SU-DHL-6 (cell line): Measurements from ENCODE around the gene RNF8.

Experiments
- H2AFZ ChIP-seq: fragments of 200-600 bp; sonication (generic); 2 replicates; pipeline ENCODE4 v1.6.1; 2014; ENCODE audit warnings: low read depth, mild to moderate bottlenecking, moderate library complexity, mixed read lengths, antibody characterized with exemption, low read length; ENCODE audit not compliant: severe bottlenecking
- H3F3A ChIP-seq: fragments of 200-600 bp; shearing (Covaris generic); 2 replicates; pipeline ENCODE4 v1.6.0; 2016; ENCODE audit warnings: antibody characterized with exemption, mild to moderate bottlenecking; ENCODE audit not compliant: insufficient read depth
- H3K27ac ChIP-seq: fragments of 200-600 bp; sonication (generic); 2 replicates; pipeline ENCODE4 v1.5.1; 2016; ENCODE audit warnings: low read depth, mild to moderate bottlenecking, low read length, moderate library complexity, mixed read lengths
- H3K27me3 ChIP-seq: fragments of 200-600 bp; sonication (generic), shearing (Covaris generic); 2 replicates; pipeline ENCODE4 v1.6.0; 2014; ENCODE audit warnings: mild to moderate bottlenecking, low read length
- H3K36me3 ChIP-seq: fragments of 200-600 bp; sonication (generic); 2 replicates; pipeline ENCODE4 v1.6.1; 2014; ENCODE audit warnings: mild to moderate bottlenecking, low read length, mixed read lengths
- H3K4me2 ChIP-seq: fragments of 300-600, 200-600 bp; shearing (Covaris generic), sonication (generic); 2 replicates; pipeline ENCODE4 v1.6.0; 2014; ENCODE audit warnings: low read length, low read depth, mild to moderate bottlenecking; ENCODE audit not compliant: poor library complexity, severe bottlenecking
- H3K4me3 ChIP-seq: fragments of 200-600 bp; sonication (generic); 2 replicates; pipeline ENCODE4 v1.5.1; 2014; ENCODE audit warnings: antibody characterized with exemption, low read length, mild to moderate bottlenecking, mixed read lengths; ENCODE audit not compliant: insufficient read depth, poor library complexity, severe bottlenecking
- H3K79me2 ChIP-seq: fragments of 200-600 bp; sonication (generic); 2 replicates; pipeline ENCODE4 v1.6.1; 2014; ENCODE audit warnings: mild to moderate bottlenecking, low read length, moderate library complexity; ENCODE audit not compliant: insufficient read depth
- H3K9ac ChIP-seq: fragments of 200-600 bp; sonication (generic); 2 replicates; pipeline ENCODE4 v1.7.0; 2014; ENCODE audit warnings: mild to moderate bottlenecking, low read length
- H3K9me2 ChIP-seq: fragments of 200-600 bp; sonication (generic); replicated peaks from 2 replicates; pipeline ENCODE4 v1.6.1; 2014; ENCODE audit warnings: low read length; ENCODE audit not compliant: insufficient read depth
- H3K9me3 ChIP-seq: fragments of 200-600 bp; sonication (generic); 2 replicates; pipeline ENCODE4 v1.6.1; 2014; ENCODE audit warnings: low read length, mixed read lengths; ENCODE audit not compliant: insufficient read depth
- H4K20me1 ChIP-seq: fragments of 200-600 bp; sonication (generic); 2 replicates; pipeline ENCODE4 v1.6.1; 2014; ENCODE audit warnings: low read depth, mild to moderate bottlenecking, antibody characterized with exemption, low read length, moderate library complexity, mixed read lengths
- EZH2phosphoT487 ChIP-seq: fragments of 200-600 bp; sonication (generic), shearing (Covaris generic); conservative IDR thresholded peaks from 2 replicates; pipeline ENCODE4 v1.6.1; 2018; ENCODE audit warnings: mild to moderate bottlenecking, antibody characterized with exemption, low read length, moderate library complexity, mixed read lengths
- TF ChIP-seq, protein P1 (sequence below): fragments of 200-600 bp; sonication (generic); IDR thresholded peaks from one replicate; pipeline ENCODE4 v1.5.1; 2017; ENCODE audit warnings: antibody characterized with exemption, mild to moderate bottlenecking, low read length, moderate library complexity; ENCODE audit not compliant: insufficient read depth, poor library complexity, severe bottlenecking

Gene RNF8

DNA sequence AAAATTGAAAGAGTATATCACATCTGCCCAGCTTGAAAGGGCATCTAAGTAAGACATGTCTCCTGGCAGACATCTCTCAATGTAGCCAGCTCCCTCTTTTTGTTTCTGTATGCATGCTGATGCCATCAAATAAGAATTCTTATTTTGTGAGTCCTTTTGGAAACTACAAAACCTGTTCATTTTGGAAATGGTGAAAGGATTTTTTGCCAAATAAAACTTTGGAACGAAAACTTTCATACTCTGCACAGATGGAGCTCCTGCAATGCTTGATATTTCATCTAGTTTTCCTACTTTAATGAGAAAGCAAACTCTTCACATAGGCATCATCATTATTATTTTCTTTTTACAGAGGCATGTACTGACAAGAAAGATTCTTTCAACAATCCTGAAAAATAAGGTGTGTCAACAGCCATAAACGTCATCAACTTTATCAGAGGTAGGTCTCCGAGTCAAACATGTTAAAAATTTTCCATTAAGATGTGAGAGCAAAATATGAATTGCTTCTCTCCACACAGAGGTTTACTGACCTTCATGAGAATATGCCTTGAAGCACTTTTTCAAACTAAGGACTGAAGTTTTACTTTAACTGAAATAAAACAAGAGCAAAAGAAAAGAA lies 53.1 kb downstream of the RNF8 start:
- H3K9me2 ChIP-seq = no peaks in the 10 kb centered on the region

DNA sequence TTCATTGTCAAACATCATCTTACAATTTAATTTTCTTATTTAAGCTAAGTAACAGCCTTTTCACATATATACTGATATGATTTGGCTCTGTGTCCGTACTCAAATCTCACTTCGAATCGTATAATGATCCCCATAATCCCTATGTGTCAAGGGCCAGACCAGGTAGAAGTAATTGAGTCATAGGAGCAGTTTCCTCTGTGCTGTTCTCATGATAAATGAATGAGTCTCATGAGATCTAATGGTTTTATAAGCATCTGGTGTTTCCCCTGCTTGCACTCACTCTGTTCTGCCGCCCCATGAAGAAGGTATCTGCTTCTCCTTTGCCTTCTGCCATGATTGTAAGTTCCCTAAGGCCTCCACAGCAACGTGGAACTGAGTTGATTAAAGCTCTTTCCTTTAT lies 54.2 kb downstream of the RNF8 start:
- no peak overlapping the region for H3K27ac ChIP-seq

More for the DNA sequence above, 53.1 kb downstream of the RNF8 start:
- Histone ChIP-seq H3K36me3 (no peaks in the 10 kb centered on the region), H3F3A (no peaks in the 10 kb centered on the region), H3K27ac (no peak overlapping the region), H3K4me3 (no peak overlapping the region), H3K79me2 (no peaks in the 10 kb centered on the region), H3K4me2 (no peak overlapping the region), H3K27me3 (0 out of 2 replicates have a peak, but pooled peaks cover 3% of the 10 kb centered on the region), H4K20me1 (no peaks in the 10 kb centered on the region), H2AFZ (no peak overlapping the region), H3K9ac (no peak overlapping the region), H3K9me3 (no peaks in the 10 kb centered on the region)
- TF ChIP-seq, protein P1, sequence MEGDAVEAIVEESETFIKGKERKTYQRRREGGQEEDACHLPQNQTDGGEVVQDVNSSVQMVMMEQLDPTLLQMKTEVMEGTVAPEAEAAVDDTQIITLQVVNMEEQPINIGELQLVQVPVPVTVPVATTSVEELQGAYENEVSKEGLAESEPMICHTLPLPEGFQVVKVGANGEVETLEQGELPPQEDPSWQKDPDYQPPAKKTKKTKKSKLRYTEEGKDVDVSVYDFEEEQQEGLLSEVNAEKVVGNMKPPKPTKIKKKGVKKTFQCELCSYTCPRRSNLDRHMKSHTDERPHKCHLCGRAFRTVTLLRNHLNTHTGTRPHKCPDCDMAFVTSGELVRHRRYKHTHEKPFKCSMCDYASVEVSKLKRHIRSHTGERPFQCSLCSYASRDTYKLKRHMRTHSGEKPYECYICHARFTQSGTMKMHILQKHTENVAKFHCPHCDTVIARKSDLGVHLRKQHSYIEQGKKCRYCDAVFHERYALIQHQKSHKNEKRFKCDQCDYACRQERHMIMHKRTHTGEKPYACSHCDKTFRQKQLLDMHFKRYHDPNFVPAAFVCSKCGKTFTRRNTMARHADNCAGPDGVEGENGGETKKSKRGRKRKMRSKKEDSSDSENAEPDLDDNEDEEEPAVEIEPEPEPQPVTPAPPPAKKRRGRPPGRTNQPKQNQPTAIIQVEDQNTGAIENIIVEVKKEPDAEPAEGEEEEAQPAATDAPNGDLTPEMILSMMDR = no peak
- no peak for TF ChIP-seq EZH2phosphoT487

DNA sequence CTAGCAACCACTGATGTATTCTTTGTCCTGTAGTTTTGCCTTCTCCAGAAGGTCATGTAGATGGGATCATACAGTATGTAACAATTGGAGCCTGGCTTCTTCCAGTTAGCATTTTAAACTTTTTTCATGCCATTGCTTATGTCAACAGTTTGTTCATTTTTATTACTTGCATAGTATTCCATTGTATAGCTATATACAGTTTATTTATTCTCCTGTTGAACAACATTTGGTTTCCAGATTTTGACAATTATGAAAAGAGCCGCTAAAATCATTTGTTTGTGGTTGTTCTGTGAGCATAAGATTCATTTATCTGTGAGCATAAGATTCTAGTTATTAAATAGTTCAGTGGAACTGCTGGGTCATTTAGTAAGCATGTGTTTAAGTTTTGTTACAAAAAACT lies 55.7 kb downstream of the RNF8 start:
- Histone ChIP-seq H4K20me1 (no peaks in the 10 kb centered on the region), H3F3A (no peaks in the 10 kb centered on the region), H3K27me3 (0 out of 2 replicates have a peak, but pooled peaks cover 3% of the 10 kb centered on the region), H3K79me2 (no peaks in the 10 kb centered on the region), H3K27ac (no peak overlapping the region), H3K4me2 (no peak overlapping the region), H3K9me2 (no peaks in the 10 kb centered on the region), H3K9me3 (no peaks in the 10 kb centered on the region), H3K9ac (no peak overlapping the region), H3K36me3 (no peaks in the 10 kb centered on the region), H3K4me3 (no peak overlapping the region), H2AFZ (no peak overlapping the region)
- TF ChIP-seq, protein P1 = no peak
- TF ChIP-seq EZH2phosphoT487 = no peak

More for the DNA sequence above, 54.2 kb downstream of the RNF8 start:
- Histone ChIP-seq H3K9me2 (no peaks in the 10 kb centered on the region), H3K9ac (no peak overlapping the region), H3K4me3 (no peak overlapping the region), H4K20me1 (no peaks in the 10 kb centered on the region), H3K36me3 (no peaks in the 10 kb centered on the region), H2AFZ (no peak overlapping the region), H3K27me3 (0 out of 2 replicates have a peak, but pooled peaks cover 3% of the 10 kb centered on the region), H3F3A (no peaks in the 10 kb centered on the region), H3K4me2 (no peak overlapping the region), H3K9me3 (no peaks in the 10 kb centered on the region), H3K79me2 (no peaks in the 10 kb centered on the region)
- TF ChIP-seq EZH2phosphoT487 = no peak
- TF ChIP-seq, protein P1 = no peak
